Rectal smooth muscle tissue (tissue), 1 donor: ENCODE measurements around the gene COX6B2.

Experiments
- H3K27ac ChIP-seq: one replicate; pipeline ENCODE4 v1.7.0; 2013; ENCODE audit warnings: low read depth, low read length, inconsistent platforms
- H3K27me3 ChIP-seq: one replicate; pipeline ENCODE4 v1.7.0; 2013; ENCODE audit warnings: low read length; ENCODE audit not compliant: control insufficient read depth, insufficient read depth
- H3K36me3 ChIP-seq: one replicate; pipeline ENCODE4 v1.7.0; 2013; ENCODE audit warnings: low read length; ENCODE audit not compliant: control insufficient read depth, insufficient read depth
- H3K4me1 ChIP-seq: one replicate; pipeline ENCODE4 v1.7.0; 2013; ENCODE audit warnings: low read length; ENCODE audit not compliant: control insufficient read depth, insufficient read depth
- H3K4me3 ChIP-seq: one replicate; pipeline ENCODE4 v1.7.0; 2013; ENCODE audit warnings: low read length
- H3K9ac ChIP-seq: one replicate; pipeline ENCODE4 v1.7.0; 2013; ENCODE audit warnings: low read length

The COX6B2 gene

DNA sequence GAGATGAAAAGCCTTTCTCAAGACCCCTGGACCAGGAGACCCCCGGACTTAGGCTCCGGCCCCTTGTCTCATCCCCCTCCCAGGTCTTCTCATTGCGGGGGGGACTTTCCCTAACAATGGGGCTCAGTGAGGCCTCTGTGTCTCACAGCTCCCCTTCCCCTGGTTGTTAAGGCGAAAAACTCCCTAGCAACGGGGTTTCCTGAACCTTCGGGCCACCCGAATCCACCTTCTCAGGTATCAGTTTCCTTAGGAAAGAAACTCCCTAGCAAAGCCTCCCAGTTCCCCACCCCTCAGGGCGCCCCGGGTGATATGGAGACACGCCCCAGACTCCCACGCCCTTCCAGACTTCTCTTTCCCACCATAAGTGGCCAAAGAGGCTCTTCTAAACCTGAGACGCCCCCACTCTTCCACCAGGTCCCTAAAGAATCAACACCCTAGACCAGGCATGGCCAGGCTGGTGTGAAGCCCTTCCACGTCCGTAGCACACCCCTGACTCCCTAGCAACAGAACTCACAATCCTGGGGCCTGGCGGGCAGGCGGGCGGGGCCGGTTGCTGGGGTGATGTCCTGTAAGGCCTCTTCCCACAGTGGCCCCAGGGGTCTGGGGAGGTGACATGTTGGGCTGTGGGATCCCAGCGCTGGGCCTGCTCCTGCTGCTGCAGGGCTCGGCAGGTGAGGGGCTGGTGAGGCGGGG lies 21.9 kb upstream of the COX6B2 start, which contains the start of gene TMEM190:
Gene TMEM190, plus strand, starts transcription at position 586 of the 693 bp plus-strand sequence. Its CDS starts 28 bp downstream, at position 614.
- no peaks in the 10 kb centered on the region for H3K36me3 ChIP-seq
- no peak within 1 kb of the TSS for H3K4me3 ChIP-seq
- no peaks in the 10 kb centered on the region for H3K4me1 ChIP-seq
- peaks cover 19% of the 10 kb centered on the region for H3K27me3 ChIP-seq
- no peak within 1 kb of the TSS for H3K27ac ChIP-seq
- H3K9ac ChIP-seq, result no peak within 1 kb of the TSS

DNA sequence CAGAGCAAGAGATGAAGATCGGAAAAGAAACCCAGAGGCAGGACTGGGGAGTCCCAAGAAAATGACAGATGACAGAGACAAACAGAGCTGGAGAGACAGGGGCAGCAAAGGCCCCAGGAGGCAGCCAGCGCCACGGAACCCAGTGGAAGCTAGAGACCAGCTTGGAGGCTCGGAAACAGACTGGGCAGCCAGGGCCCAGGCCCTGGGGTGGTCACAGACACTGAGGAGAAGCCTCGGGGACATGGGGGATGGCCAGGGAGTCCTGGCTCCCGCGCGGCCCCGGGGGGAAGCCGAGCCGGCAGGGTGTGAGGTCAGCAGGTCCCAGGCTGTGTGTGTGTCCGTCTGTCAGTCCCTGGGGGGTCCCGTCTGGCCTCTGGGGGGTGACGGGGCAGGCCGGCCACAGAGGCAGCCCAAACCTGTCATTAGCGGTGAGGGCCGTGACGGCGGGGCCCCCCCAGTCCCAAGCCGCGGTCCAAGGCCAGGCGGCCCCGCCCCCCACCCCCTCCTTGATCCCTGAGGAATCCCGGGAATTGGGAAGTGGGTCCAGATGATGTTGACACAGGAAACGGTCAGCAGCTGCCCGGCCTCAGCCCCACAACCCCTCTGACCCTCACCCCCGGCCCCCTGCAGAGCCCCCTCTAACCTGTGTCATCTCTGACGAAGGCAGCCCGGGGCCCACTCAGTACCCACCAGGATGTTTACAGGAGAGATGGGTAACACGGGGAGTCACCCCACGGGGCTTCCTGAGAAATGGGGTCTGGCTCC lies 19.7 kb upstream of the COX6B2 start:
- no peak overlapping the region for H3K27ac ChIP-seq
- no peaks in the 10 kb centered on the region for H3K4me1 ChIP-seq
- peaks cover 34% of the 10 kb centered on the region for H3K27me3 ChIP-seq
- no peak overlapping the region for H3K9ac ChIP-seq
- no peak overlapping the region for H3K4me3 ChIP-seq
- no peaks in the 10 kb centered on the region for H3K36me3 ChIP-seq

DNA sequence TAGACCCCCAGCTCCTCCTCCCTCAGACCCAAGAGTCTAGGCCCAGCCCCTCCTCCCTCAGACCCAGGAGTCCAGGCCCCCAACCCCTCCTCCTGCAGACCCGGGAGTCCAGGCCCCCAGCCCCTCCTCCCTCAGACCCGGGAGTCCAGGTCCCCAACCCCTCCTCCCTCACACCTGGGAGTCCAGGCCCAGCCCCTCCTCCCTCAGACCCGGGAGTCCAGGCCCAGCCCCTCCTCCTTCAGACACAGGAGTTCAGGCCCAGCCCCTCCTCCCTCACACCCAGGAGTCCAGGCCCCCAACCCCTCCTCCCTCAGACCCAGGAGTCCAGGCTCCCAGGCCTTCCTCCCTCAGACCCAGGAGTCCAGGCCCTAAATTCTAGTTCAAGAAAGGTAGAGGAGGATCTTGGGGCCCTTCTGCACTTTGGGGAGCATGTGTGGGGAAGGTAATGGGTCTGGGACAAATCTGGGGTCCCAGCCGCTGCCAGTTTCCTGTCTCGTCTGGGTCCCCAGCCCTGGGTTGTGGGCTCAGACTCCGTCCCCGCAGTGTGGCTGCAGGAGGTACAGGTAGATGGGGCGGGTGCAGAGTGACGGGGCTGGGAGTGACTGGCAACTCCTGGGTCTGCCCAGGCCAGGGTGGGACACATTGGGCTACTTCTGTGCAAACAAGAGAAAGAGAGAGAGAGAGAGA lies 18.9 kb upstream of the COX6B2 start:
- Histone ChIP-seq H3K27ac (no peak overlapping the region), H3K36me3 (no peaks in the 10 kb centered on the region), H3K4me1 (no peaks in the 10 kb centered on the region), H3K4me3 (no peak overlapping the region), H3K9ac (no peak overlapping the region), H3K27me3 (peaks cover 42% of the 10 kb centered on the region)

DNA sequence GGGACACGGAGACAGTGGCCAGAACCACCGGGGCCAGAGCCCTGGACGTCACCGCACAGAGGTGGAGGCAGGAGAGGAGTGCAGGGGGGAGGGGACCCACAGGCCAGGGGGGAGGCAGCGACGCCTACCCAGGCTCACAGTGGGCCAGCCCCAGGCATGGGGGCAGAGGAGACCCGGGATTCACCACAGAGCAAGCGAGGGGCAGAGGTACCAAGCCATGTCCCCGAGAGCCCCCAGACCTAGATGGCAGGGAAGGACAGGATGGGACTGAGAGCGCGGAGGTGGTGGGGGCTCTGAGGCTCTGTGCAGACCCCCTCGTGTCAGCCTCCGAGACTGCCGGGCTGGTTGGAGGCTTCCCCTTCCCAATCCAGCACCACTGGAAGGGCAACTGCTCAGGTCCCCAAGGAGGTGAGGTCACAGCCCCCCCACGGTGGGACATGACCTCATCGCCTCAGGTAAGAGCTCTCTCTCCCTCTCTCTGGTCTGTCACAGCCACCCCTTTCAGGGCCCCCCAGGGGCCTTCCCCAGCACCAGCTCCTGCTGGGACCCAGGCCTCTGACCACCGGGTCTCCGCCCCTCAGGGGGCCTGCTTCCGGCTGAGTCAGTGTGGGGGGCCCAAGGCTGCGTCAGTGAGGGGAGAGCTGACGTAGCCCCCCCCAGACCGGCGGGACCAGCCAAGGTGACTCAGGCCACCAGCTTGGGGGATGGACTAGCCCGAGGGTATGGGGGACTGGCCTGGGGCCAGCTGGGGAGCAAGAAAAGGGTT lies 18.0 kb upstream of the COX6B2 start:
- Histone ChIP-seq H3K27me3 (peaks cover 45% of the 10 kb centered on the region), H3K36me3 (no peaks in the 10 kb centered on the region), H3K27ac (no peak overlapping the region), H3K9ac (no peak overlapping the region), H3K4me1 (no peaks in the 10 kb centered on the region), H3K4me3 (no peak overlapping the region)

DNA sequence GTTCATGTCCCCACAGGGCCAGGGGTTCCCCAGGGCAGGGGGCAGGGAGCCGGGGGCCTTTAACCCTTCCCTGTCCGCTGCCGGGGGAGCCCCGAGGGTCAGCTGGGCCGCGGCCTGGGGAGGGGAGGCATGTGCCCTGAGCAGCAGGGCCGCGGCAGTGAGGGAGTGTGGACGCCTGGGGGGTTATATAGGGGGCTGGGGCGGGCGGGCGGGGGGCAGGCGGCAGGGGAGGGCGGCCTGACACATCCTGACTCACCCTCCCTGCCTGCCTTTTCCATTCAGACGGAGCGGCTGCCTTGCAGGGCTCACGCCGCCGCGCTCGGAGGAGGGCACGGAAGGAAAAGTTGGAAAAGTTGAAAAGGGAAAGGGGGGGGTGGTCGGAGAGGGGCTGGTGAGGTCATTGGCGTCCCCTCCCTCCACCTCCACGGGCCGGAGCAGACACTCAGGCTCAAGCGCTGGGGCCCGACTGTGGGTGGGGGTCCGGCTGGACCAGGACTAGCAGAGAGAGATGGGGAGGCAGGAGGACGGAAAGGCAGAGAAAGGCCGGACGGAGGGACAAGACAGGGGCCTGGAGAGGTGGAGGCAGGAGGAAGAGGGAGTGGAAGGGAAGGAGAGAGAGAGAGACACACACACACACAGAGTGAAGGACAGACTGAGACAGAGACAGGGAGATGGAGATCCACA lies 15.9 kb upstream of the COX6B2 start, which contains the start of gene IL11:
Gene IL11, minus strand, starts transcription at position 159 of the 684 bp plus-strand sequence. Its CDS starts 153 bp downstream, at position 6.
- peak within 1 kb of the TSS; percentile 48 for H3K4me3 ChIP-seq
- H3K36me3 ChIP-seq, result no peaks in the 10 kb centered on the region
- H3K27me3 ChIP-seq, result peaks cover 40% of the 10 kb centered on the region
- no peaks in the 10 kb centered on the region for H3K4me1 ChIP-seq
- H3K9ac ChIP-seq, result no peak within 1 kb of the TSS
- H3K27ac ChIP-seq, result no peak within 1 kb of the TSS

DNA sequence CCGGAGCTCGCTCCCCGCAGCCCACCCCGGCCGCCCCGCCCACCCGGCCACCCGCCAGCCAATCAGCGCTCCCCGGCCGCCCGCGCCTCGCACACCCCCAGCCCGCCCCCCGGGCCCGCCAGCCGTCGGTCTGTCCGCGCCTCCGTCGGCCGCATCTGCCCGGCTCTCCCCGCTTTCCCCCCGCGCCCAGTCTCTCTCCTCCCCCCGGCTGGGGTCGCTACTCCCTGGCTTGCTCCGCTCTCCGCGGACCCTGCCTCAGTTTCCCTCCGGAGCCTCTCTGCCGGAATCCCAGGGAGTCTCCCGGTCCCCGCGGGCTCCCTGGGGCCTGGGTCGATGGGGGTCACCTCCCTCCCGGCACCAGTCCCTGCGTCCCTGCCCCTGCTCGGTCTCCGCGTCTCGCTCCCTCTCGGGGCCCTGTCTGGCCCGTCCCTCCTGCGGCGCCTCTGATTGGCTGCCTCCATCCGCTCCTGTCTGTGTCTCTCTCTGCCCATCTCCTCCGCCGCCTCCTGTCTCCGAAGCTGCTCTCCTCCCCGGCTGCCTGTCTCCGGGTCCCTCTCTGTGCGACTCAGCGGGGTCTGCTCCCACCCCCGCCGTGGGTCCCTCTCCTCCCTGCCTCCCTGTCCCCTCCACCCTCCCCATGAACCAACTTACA lies 15.3 kb upstream of the COX6B2 start:
- Histone ChIP-seq H3K4me3 (peak overlapping the region; percentile 48), H3K9ac (no peak overlapping the region), H3K4me1 (no peaks in the 10 kb centered on the region), H3K27ac (no peak overlapping the region), H3K36me3 (no peaks in the 10 kb centered on the region), H3K27me3 (peaks cover 40% of the 10 kb centered on the region)

DNA sequence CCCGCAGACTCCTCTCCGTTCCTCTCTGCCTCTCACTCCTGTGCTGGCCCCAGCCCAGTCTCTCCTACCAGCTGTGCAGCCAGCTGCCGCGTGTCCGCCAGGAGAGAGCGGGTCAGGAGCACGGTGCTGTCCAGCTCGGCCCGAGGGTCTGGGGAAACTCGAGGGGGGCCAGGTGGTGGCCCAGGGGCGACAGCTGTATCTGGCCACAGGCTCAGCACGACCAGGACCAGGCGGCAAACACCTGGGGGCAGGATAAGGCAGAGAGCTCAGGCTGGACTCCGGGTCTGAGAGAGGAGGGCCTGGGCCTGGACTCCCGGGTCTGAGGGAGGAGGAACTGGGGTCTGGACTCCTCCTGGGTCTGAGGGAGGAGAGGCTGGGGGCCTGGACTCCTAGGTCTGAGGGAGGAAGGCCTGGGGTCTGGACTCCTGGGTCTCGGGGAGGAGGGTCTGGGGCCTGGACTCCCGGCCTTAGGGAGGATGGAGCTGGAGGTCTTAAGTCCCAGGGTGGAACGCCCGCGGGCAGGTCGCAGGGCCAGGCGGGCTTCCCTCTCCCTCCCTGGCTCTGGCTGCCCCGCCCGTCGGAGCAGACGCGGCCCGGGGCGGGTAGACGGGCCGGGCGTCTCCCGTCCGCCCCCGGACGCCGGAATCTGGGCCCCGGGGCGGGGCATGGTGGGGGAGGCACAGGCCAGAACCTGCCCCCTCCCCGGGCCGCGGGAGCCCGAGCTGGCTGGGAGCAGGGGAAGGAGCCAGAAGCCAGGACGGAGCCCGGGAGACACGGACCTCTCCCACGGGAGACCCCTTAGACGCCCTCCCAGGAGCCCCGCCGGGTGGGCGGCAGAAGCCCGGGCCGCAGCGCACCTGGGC lies 14.4 kb upstream of the COX6B2 start:
- Histone ChIP-seq H3K36me3 (no peaks in the 10 kb centered on the region), H3K4me1 (no peaks in the 10 kb centered on the region), H3K4me3 (no peak overlapping the region), H3K27me3 (peaks cover 40% of the 10 kb centered on the region), H3K27ac (no peak overlapping the region), H3K9ac (no peak overlapping the region)

DNA sequence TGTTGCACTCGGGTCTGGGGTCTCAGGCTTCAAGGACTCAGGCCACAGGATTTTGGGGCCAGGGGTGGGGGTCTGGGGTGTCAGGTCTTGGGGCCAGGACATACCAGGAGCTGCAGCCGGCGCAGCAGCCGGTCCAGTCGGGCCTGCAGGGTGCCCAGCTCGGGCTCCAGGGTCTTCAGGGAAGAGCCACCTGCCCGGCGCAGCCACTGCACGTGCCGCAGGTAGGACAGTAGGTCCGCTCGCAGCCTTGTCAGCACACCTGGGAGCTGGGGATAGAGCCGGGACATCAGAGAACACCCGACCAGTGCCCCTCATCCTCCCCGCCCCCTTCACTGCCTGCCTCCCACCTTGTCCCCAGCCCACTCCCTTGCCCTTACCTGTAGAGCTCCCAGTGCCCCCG lies 13.6 kb upstream of the COX6B2 start:
- no peak overlapping the region for H3K4me3 ChIP-seq
- H3K27ac ChIP-seq, result no peak overlapping the region
- no peaks in the 10 kb centered on the region for H3K4me1 ChIP-seq
- no peaks in the 10 kb centered on the region for H3K36me3 ChIP-seq
- peaks cover 36% of the 10 kb centered on the region for H3K27me3 ChIP-seq
- no peak overlapping the region for H3K9ac ChIP-seq

DNA sequence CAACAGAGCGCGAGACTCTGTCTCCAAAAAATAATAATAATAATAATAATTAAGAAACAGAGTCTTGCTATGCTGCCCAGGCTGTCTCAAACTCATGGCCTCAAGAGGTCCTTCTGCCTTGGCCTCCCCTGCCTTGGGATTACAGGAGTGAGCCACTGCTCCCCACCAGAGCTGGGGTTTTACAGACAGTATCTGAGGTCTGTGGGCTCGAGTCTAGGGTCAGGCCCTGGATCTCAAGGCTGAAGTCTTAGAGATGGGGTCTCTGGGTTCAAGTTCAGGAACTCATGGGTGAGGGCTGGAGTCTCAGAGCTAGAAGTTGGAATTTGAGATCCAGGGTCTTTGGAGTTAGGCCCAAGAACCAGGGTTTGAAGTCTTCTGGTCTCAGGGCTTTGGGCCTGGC lies 12.3 kb upstream of the COX6B2 start:
- Histone ChIP-seq H3K9ac (no peak overlapping the region), H3K4me1 (no peaks in the 10 kb centered on the region), H3K4me3 (no peak overlapping the region), H3K27me3 (peaks cover 26% of the 10 kb centered on the region), H3K27ac (no peak overlapping the region), H3K36me3 (no peaks in the 10 kb centered on the region)

DNA sequence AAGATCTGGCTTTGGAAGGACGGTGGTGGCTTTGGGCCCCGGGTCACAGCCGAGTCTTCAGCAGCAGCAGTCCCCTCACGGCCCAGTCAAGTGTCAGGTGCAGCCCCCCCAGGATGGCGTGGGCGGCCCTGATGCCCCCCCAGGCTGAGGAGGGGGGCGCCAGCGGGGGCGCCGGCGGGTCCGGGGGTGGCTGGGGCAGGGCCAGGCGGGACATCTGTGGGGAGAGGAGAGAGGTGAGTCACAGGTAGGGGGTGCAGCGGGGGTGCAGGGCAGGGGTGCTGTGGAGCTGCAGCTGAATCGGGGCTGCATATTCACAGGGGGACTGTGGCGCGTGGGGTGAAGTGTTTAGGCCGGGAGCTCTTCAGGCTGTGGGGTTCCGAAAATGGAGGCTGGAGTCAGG lies 11.4 kb upstream of the COX6B2 start:
- Histone ChIP-seq H3K9ac (no peak overlapping the region), H3K4me1 (no peaks in the 10 kb centered on the region), H3K27ac (no peak overlapping the region), H3K36me3 (no peaks in the 10 kb centered on the region), H3K27me3 (peaks cover 23% of the 10 kb centered on the region), H3K4me3 (no peak overlapping the region)

DNA sequence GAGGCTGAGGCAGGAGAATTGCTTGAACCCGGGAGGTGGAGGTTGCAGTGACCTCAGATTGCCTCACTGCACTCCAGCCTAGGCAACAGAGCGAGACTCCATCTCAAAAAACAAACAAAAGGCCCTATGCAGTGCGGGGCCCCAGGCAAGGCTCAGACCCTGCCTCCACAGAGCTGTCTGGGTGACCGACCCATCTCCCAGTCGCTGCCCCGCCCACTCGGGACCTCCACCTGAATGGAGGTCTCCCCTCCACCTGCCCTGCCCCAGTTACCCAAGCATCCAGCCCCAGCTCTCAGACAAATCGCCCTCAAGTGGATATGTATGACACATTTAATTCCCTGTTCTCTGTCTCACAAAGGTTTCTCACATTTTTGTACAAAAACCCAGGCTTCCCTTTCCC lies 10.7 kb upstream of the COX6B2 start:
- H3K9ac ChIP-seq, result no peak overlapping the region
- no peak overlapping the region for H3K27ac ChIP-seq
- no peak overlapping the region for H3K4me3 ChIP-seq
- H3K36me3 ChIP-seq, result no peaks in the 10 kb centered on the region
- H3K27me3 ChIP-seq, result peaks cover 19% of the 10 kb centered on the region
- H3K4me1 ChIP-seq, result no peaks in the 10 kb centered on the region
